Endothelial cell of umbilical vein (primary cell): ENCODE measurements around the gene C1QTNF8. TPM values are rescaled to one million over a fixed set of nuclear protein-coding genes. Genes with fewer than 3 reads are reported as not detected.

Source experiments
- BruUV-seq: library from RNA; stranded (reverse); fragments of 400-500 nt; replicated peaks from 2 replicates; lab custom pipeline; 2021; lab: Mats Ljungman, UMichigan
- CTCF ChIA-PET: fragments of 300-600, 350-600 bp; sonication (Branson Sonifier 250); formaldehyde crosslinking; loops from one replicate; lab custom pipeline; 2021; ENCODE audit warnings: antibody characterized with exemption, inconsistent platforms; lab: Charles Lee
- POLR2A ChIA-PET: fragments of 300-600, 350-600 bp; sonication (Branson Sonifier 250); formaldehyde crosslinking; loops from one replicate; lab custom pipeline; 2021; ENCODE audit warnings: antibody characterized with exemption, inconsistent platforms; lab: Charles Lee
- DNase-seq: peaks from one replicate; pipeline ENCODE4 v3.0.0-alpha.2; 2011; ENCODE audit warnings: low read depth, low spot score
- FAIRE-seq: peaks from 2 replicates; lab custom pipeline; 2011; peaks lifted over from hg19 to GRCh38; lab: Jason Lieb, UNC
- H2AFZ ChIP-seq: 2 replicates; pipeline ENCODE4 v1.6.0; 2012; ENCODE audit warnings: low read depth, low read length, control low read depth, inconsistent platforms
- H3K27ac ChIP-seq: 2 replicates; pipeline ENCODE4 v1.5.1; 2011; ENCODE audit warnings: low read depth, mild to moderate bottlenecking, control low read depth, low read length, moderate library complexity; ENCODE audit not compliant: insufficient read depth
- H3K27me3 ChIP-seq, 2 experiments: 2 replicates each; pipeline versions ENCODE4 v1.6.0 to v1.6.1; 2011; ENCODE audit warnings: low read length in 2 of 2, mixed read lengths in 1 of 2; ENCODE audit not compliant: control insufficient read depth in 2 of 2, insufficient read depth in 2 of 2
- H3K36me3 ChIP-seq, 2 experiments: 2 replicates in 1 of 2; 3 replicates in 1 of 2; pipeline ENCODE4 v1.5.1; 2011; ENCODE audit warnings: low read length in 2 of 2, mild to moderate bottlenecking in 1 of 2, moderate library complexity in 1 of 2; ENCODE audit not compliant: control insufficient read depth in 2 of 2, insufficient read depth in 2 of 2; ENCODE audit errors: extremely low read depth in 1 of 2
- H3K4me1 ChIP-seq: 3 replicates; pipeline ENCODE4 v1.5.1; 2011; ENCODE audit warnings: mild to moderate bottlenecking, low read length; ENCODE audit not compliant: control insufficient read depth, insufficient read depth; ENCODE audit errors: extremely low read depth
- H3K4me2 ChIP-seq: 2 replicates; pipeline ENCODE4 v1.6.1; 2011; ENCODE audit warnings: low read length, control low read depth, mixed read lengths; ENCODE audit not compliant: insufficient read depth
- H3K4me3 ChIP-seq, 3 experiments: fragments of 200-600 bp in 1 of 3; sonication (generic), shearing (Covaris generic) in 1 of 3; replicated peaks in 1 of 3; 2 replicates each; pipeline ENCODE4 v1.5.1; 2011 to 2016; ENCODE audit warnings: control low read depth in 3 of 3, low read length in 3 of 3, mild to moderate bottlenecking in 2 of 3, inconsistent platforms in 1 of 3, low read depth in 1 of 3, moderate library complexity in 1 of 3; ENCODE audit not compliant: insufficient read depth in 1 of 3
- H3K79me2 ChIP-seq: 2 replicates; pipeline ENCODE4 v1.6.0; 2012; ENCODE audit warnings: low read length, inconsistent platforms; ENCODE audit not compliant: control insufficient read depth, insufficient read depth
- H3K9ac ChIP-seq: replicated peaks from 2 replicates; pipeline ENCODE3; 2011; ENCODE audit warnings: low read length, control low read depth; ENCODE audit not compliant: insufficient read depth; ENCODE audit errors: extremely low read depth
- H3K9me1 ChIP-seq: replicated peaks from 3 replicates; pipeline ENCODE4 v1.6.0; 2011; ENCODE audit warnings: mild to moderate bottlenecking, low read length; ENCODE audit not compliant: control insufficient read depth, insufficient read depth; ENCODE audit errors: extremely low read depth
- H3K9me3 ChIP-seq: replicated peaks from 2 replicates; pipeline ENCODE4 v1.5.1; 2012; ENCODE audit warnings: low read length, inconsistent platforms; ENCODE audit not compliant: control insufficient read depth, insufficient read depth
- H4K20me1 ChIP-seq: replicated peaks from 2 replicates; pipeline ENCODE3; 2011; ENCODE audit warnings: mild to moderate bottlenecking, low read length; ENCODE audit not compliant: control insufficient read depth, insufficient read depth; ENCODE audit errors: extremely low read depth
- EZH2 ChIP-seq: IDR thresholded peaks from 2 replicates; pipeline ENCODE4 v1.6.1; 2012; ENCODE audit warnings: borderline replicate concordance, low read depth, mild to moderate bottlenecking, moderate library complexity, low read length, inconsistent platforms; ENCODE audit not compliant: severe bottlenecking
- FOS ChIP-seq: IDR thresholded peaks from 2 replicates; pipeline ENCODE4 v1.6.1; 2011; ENCODE audit warnings: mild to moderate bottlenecking, low read length, moderate library complexity, borderline replicate concordance; ENCODE audit not compliant: insufficient read depth
- GATA2 ChIP-seq: IDR thresholded peaks from 2 replicates; pipeline ENCODE4 v1.7.0; 2011; ENCODE audit warnings: low read depth, mild to moderate bottlenecking, moderate library complexity, mixed read lengths, low read length; ENCODE audit not compliant: insufficient read length, insufficient read depth
- JUN ChIP-seq: IDR thresholded peaks from 2 replicates; pipeline ENCODE4 v1.6.1; 2011; ENCODE audit warnings: borderline replicate concordance, low read depth; ENCODE audit not compliant: insufficient read length, insufficient read depth
- MYC ChIP-seq: IDR thresholded peaks from one replicate; pipeline ENCODE4 v1.6.1; 2011; ENCODE audit warnings: mild to moderate bottlenecking, low read depth, low read length
- POLR2A ChIP-seq: IDR thresholded peaks from 2 replicates; pipeline ENCODE4 v1.6.1; 2012; ENCODE audit warnings: low read depth, mild to moderate bottlenecking, control low read depth, low read length
- POLR2AphosphoS5 ChIP-seq: IDR thresholded peaks from 2 replicates; pipeline ENCODE4 v1.6.1; 2012; ENCODE audit warnings: low read depth, mild to moderate bottlenecking, control low read depth, low read length, moderate library complexity; ENCODE audit not compliant: insufficient read depth
- dilution Hi-C: fragments of 300-500 bp; cut with MboI; formaldehyde crosslinking; loops from one replicate; pipeline ENCODE4 v1.15.0; 2019; ENCODE audit warnings: low sequenced_read_pairs; ENCODE audit not compliant: extremely low pct_ligation_motif_present
- intact Hi-C: fragments of 100-400 bp; cut with micrococcal nuclease; formaldehyde crosslinking; loops from one replicate; pipeline ENCODE4 v1.10.0; 2022
- polyA plus RNA-seq, 4 experiments: library from polyadenylated mRNA; depleted of rRNA in 3 of 4; stranded (reverse) in 3 of 4; unstranded in 1 of 4; fragments of >200 nt; gene quantifications; 2 replicates each; pipeline versions ENCODE4 v1.2.1 to v1.2.3, GENCODE V29; 2011 to 2012; ENCODE audit warnings: missing spikeins in 1 of 4
- total RNA-seq: library from RNA; stranded (reverse); gene quantifications from 2 replicates; pipeline ENCODE4 v1.2.3, GENCODE V29; 2021
- TF ChIP-seq, protein P1 (sequence below): IDR thresholded peaks from 2 replicates; pipeline ENCODE4 v1.6.1; 2011; ENCODE audit not compliant: insufficient read depth, insufficient read length
- TF ChIP-seq, protein P2 (sequence below), 2 donors: IDR thresholded peaks; 1 replicate in 1 of 2; 2 replicates in 1 of 2; pipeline ENCODE4 v1.5.1; 2011; ENCODE audit warnings: low read length in 2 of 2, mild to moderate bottlenecking in 2 of 2, moderate library complexity in 2 of 2, control low read depth in 1 of 2, inconsistent platforms in 1 of 2, low read depth in 1 of 2; ENCODE audit not compliant: insufficient read depth in 1 of 2; ENCODE audit errors: extremely low read depth in 1 of 2

C1QTNF8 gene
- total and polyA plus RNA-seq, 2 donors (not counting 3 experiments of a cell fraction or from before 2014, with no cell fraction given), result not detected

DNA sequence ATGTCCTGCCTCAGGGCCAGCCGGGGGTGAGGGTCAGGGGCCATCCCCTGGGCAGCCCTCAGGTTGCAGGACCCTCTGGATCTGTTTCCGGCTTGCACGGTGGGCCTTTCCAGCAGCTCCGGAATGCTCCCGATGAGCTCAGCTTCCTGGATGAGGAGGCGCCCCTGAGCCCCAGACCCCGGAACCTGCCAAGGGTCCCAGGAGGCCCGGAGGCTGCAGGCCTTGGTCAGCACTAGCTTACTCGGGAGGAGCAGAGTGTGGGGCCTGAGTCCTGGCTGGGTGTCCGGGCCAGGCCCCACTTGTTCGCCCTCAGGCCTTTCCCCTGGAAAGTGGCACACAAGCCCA is 7.6 kb upstream of the C1QTNF8 start:
- POLR2A ChIA-PET, result no interaction called here
- TF ChIP-seq, protein P1, sequence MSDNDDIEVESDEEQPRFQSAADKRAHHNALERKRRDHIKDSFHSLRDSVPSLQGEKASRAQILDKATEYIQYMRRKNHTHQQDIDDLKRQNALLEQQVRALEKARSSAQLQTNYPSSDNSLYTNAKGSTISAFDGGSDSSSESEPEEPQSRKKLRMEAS, result no peak
- TF ChIP-seq POLR2A, result no peak
- TF ChIP-seq JUN, result no peak
- TF ChIP-seq GATA2, result no peak
- no peak for TF ChIP-seq MYC
- TF ChIP-seq POLR2AphosphoS5, result no peak
- TF ChIP-seq, protein P2, sequence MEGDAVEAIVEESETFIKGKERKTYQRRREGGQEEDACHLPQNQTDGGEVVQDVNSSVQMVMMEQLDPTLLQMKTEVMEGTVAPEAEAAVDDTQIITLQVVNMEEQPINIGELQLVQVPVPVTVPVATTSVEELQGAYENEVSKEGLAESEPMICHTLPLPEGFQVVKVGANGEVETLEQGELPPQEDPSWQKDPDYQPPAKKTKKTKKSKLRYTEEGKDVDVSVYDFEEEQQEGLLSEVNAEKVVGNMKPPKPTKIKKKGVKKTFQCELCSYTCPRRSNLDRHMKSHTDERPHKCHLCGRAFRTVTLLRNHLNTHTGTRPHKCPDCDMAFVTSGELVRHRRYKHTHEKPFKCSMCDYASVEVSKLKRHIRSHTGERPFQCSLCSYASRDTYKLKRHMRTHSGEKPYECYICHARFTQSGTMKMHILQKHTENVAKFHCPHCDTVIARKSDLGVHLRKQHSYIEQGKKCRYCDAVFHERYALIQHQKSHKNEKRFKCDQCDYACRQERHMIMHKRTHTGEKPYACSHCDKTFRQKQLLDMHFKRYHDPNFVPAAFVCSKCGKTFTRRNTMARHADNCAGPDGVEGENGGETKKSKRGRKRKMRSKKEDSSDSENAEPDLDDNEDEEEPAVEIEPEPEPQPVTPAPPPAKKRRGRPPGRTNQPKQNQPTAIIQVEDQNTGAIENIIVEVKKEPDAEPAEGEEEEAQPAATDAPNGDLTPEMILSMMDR (IDR thresholded peaks at IDR 0.05; ENCODE audit: extremely low read depth in 1 of 2, insufficient read depth in 1 of 2, low read depth in 1 of 2, low read length in 2 of 2), result no peak
- no peak for TF ChIP-seq EZH2
- TF ChIP-seq FOS, result no peak

More for the DNA sequence above, 7.6 kb upstream of the C1QTNF8 start:
- Histone ChIP-seq H3K9me1 (no peaks in the 10 kb centered on the region), H3K79me2 (no peaks in the 10 kb centered on the region), H3K4me1 (no peaks in the 10 kb centered on the region), H4K20me1 (no peaks in the 10 kb centered on the region), H3K4me3 (no peak overlapping the region), H3K9ac (no peak overlapping the region), H3K36me3 (no peaks in the 10 kb centered on the region), H3K27me3 (no peaks in the 10 kb centered on the region), H3K4me2 (no peak overlapping the region), H2AFZ (no peak overlapping the region), H3K9me3 (no peaks in the 10 kb centered on the region), H3K27ac (no peak overlapping the region)
- no peak for FAIRE-seq
- BruUV-seq, result no TSS peak
- DNase-seq, result no peak
- CTCF ChIA-PET, result interaction anchor here (0.7 to 1.5 kb wide), 5 partner anchors 22 to 300 kb away, joined by 3 to 7 read pairs (median 4); no protein-coding TSS in a partner anchor
- dilution Hi-C loops (no loop called here), intact Hi-C loops (loop anchor here (1.0 to 2.0 kb wide), 2 partner anchors 46 to 291 kb away; no protein-coding TSS in a partner anchor)
